K562 (cell line): Measurements from ENCODE around the gene ZNF324B. TPM values are rescaled to one million over a fixed set of nuclear protein-coding genes. Genes with fewer than 3 reads are reported as not detected.

Source experiments
- ATF1 ChIP-seq, 2 experiments: fragments of 450-650 bp in 1 of 2; IDR thresholded peaks; 2 replicates each; pipeline ENCODE4 v1.6.1; 2016; ENCODE audit warnings: missing compliant biosample characterization in 1 of 2, missing genetic modification characterization in 1 of 2
- BCL6 ChIP-seq: fragments of 250-450 bp; sonication (Bioruptor Pico); IDR thresholded peaks from 2 replicates; pipeline ENCODE4 v1.4.0; 2020
- CBX2 ChIP-seq: fragments of 200-600 bp; sonication (generic); IDR thresholded peaks from one replicate; pipeline ENCODE4 v1.6.1; 2012; ENCODE audit warnings: mild to moderate bottlenecking, low read length, inconsistent platforms; ENCODE audit not compliant: insufficient read depth, poor library complexity, severe bottlenecking
- CBX3 ChIP-seq, 2 experiments: IDR thresholded peaks; 1 replicate in 1 of 2; 2 replicates in 1 of 2; pipeline ENCODE4 v1.6.1; 2012; ENCODE audit warnings: inconsistent platforms in 2 of 2, low read length in 2 of 2, borderline replicate concordance in 1 of 2, control low read depth in 1 of 2
- CSDE1 ChIP-seq, 2 experiments: fragments of 450-650 bp; IDR thresholded peaks; 2 replicates each; pipeline ENCODE4 v1.6.1; 2016; ENCODE audit warnings: mild to moderate bottlenecking in 1 of 2
- HLTF ChIP-seq: fragments of 450-650 bp; IDR thresholded peaks from 2 replicates; pipeline ENCODE4 v1.6.1; 2016
- HNRNPH1 ChIP-seq: fragments of 200-400 bp; formaldehyde crosslinking; optimal IDR thresholded peaks from 2 replicates; pipeline ENCODE3; 2017; ENCODE audit warnings: low read depth, mild to moderate bottlenecking, low read length, moderate library complexity
- HNRNPLL ChIP-seq: fragments of 200-400 bp; formaldehyde crosslinking; IDR thresholded peaks from 2 replicates; pipeline ENCODE4 v1.6.1; 2017; ENCODE audit warnings: low read length, low read depth, mild to moderate bottlenecking; ENCODE audit not compliant: poor library complexity, severe bottlenecking
- KDM5B ChIP-seq: fragments of 200-600 bp; sonication (generic); IDR thresholded peaks from 2 replicates; pipeline ENCODE4 v1.6.1; 2012; ENCODE audit warnings: low read depth, mild to moderate bottlenecking, moderate library complexity, low read length, control low read depth, inconsistent platforms; ENCODE audit not compliant: insufficient replicate concordance
- L3MBTL2 ChIP-seq: fragments of 450-650 bp; IDR thresholded peaks from 2 replicates; pipeline ENCODE4 v1.6.1; 2016; ENCODE audit warnings: mild to moderate bottlenecking, moderate library complexity
- MAZ ChIP-seq, 2 experiments: fragments of 450-650 bp in 1 of 2; sonication (generic) in 1 of 2; formaldehyde crosslinking; IDR thresholded peaks in 1 of 2; conservative IDR thresholded peaks in 1 of 2; 2 replicates each; pipeline versions ENCODE4 v1.4.0 to v1.5.0; 2020; ENCODE audit warnings: mild to moderate bottlenecking in 1 of 2, missing genetic modification reagents in 1 of 2
- MCM2 ChIP-seq: fragments of 450-650 bp; IDR thresholded peaks from 2 replicates; pipeline ENCODE4 v1.6.1; 2017; ENCODE audit warnings: low read depth, mild to moderate bottlenecking
- NCOR1 ChIP-seq: fragments of 450-650 bp; IDR thresholded peaks from 2 replicates; pipeline ENCODE4 v1.6.1; 2016; ENCODE audit warnings: mild to moderate bottlenecking, moderate library complexity
- RBFOX2 ChIP-seq: fragments of 200-400 bp; formaldehyde crosslinking; IDR thresholded peaks from 2 replicates; pipeline ENCODE4 v1.6.1; 2017; ENCODE audit warnings: low read depth, mild to moderate bottlenecking, low read length, moderate library complexity
- TAL1 ChIP-seq: fragments of 450-650 bp; IDR thresholded peaks from 2 replicates; pipeline ENCODE4 v1.6.1; 2016; ENCODE audit warnings: mild to moderate bottlenecking
- TARDBP ChIP-seq: fragments of 450-650 bp; IDR thresholded peaks from 2 replicates; pipeline ENCODE4 v1.6.1; 2016
- ZFX ChIP-seq: sonication (generic); formaldehyde crosslinking; IDR thresholded peaks from 2 replicates; pipeline ENCODE4 v1.8.0; 2022; ENCODE audit warnings: mild to moderate bottlenecking, missing genetic modification reagents, moderate library complexity
- ZNF224 ChIP-seq: sonication (generic); formaldehyde crosslinking; IDR thresholded peaks from 2 replicates; pipeline ENCODE4 v1.8.0; 2022; ENCODE audit warnings: mild to moderate bottlenecking, missing genetic modification reagents
- ZNF354B ChIP-seq: fragments of 250-450 bp; sonication (Bioruptor Pico); IDR thresholded peaks from 2 replicates; pipeline ENCODE4 v1.4.0; 2020
- ZNF668 ChIP-seq: fragments of 250-450 bp; sonication (Bioruptor Pico); IDR thresholded peaks from 2 replicates; pipeline ENCODE4 v1.8.0; 2022; ENCODE audit warnings: mild to moderate bottlenecking, inconsistent platforms
- ZSCAN29 ChIP-seq: fragments of 450-650 bp; IDR thresholded peaks from 2 replicates; pipeline ENCODE4 v1.6.1; 2017
- polyA plus RNA-seq, 8 experiments: library from polyadenylated mRNA; depleted of rRNA in 4 of 8; stranded (reverse) in 5 of 8; unstranded in 3 of 8; fragments of >200 nt; fragmentation: Nextera tagmentation in 2 of 8; fragmentation: Illumina TruSeq in 1 of 8; extraction: Ambion mirVana in 2 of 8; extraction: Trizol in 1 of 8; gene quantifications; 2 replicates each; pipeline versions ENCODE4 v1.2.1 to v1.2.3, GENCODE V29; 2011 to 2014; ENCODE audit warnings: inconsistent platforms in 1 of 8, missing spikeins in 1 of 8
- total RNA-seq, 7 experiments: library from RNA; depleted of rRNA in 6 of 7; stranded (reverse); fragments of >200 nt in 6 of 7; fragmentation: Illumina TruSeq in 2 of 7; extraction: Trizol in 2 of 7; gene quantifications; 2 replicates each; pipeline versions ENCODE4 v1.2.1 to v1.2.3, GENCODE V29; 2011 to 2021; ENCODE audit warnings: low replicate concordance in 1 of 7
- TF ChIP-seq, protein P1 (sequence below), 2 experiments: fragments of 450-650 bp; conservative IDR thresholded peaks; 2 replicates each; pipeline ENCODE4 v1.6.1; 2017; ENCODE audit warnings: mild to moderate bottlenecking in 2 of 2, moderate library complexity in 2 of 2
- TF ChIP-seq, protein P2 (sequence below): sonication (generic); formaldehyde crosslinking; IDR thresholded peaks from 2 replicates; pipeline ENCODE4 v1.8.1; 2023; ENCODE audit warnings: mild to moderate bottlenecking, missing genetic modification reagents, moderate library complexity
- TF ChIP-seq, protein P3 (sequence below): fragments of 250-450 bp; sonication (Bioruptor Pico); IDR thresholded peaks from 2 replicates; pipeline ENCODE4 v1.5.0; 2021; ENCODE audit warnings: mild to moderate bottlenecking, borderline replicate concordance

ZNF324B gene
- total and polyA plus RNA-seq, 9 of the 15 experiments (the other 6 are each of a cell fraction or from before 2014, with no cell fraction given), result 0.20 to 13.5 (median 5.7) TPM

DNA sequence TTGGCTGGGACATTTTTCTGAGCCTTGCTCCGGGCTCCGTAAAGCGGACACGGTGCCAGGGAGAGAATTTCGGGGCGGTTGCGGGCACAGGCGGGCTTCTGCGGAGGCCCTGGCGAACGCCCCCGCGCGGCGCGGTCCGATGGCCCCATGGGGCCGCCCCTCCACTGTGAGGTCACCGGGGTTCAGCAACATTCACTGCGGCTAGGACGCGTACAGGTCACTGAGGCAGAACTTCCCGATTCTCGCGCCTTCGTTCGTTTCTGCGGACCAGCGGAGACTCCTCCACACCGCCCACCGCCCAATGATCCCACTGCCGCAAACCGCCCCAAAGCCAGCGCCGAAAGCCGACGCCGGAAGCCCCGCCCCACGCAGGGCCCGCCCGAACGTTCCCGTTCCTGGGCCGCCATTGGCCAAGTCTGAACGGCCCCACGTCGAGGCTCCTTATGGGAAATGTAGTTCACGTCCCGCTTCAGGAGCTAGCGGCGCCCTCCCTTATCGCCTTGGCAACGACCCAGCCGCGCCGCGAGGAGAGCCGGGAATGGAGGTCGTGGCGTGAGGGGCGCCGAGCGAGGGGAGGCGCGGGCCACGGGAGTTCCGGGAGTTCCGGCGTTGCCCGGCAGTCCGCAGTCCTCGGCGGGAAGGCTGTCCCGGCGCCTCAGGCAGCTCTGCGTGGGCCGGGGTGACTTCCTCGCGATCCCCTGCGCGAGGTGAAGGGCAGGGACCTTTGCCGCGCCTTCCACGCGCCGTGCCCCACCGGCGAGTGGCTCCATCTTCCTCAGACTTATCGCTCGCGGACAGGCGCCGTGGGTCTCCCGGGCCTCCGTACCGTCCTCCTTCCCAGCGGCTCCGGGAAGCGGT is 43.0 kb upstream of the ZNF324B start, which contains the start of gene ZNF584 (continued):
- TF ChIP-seq NCOR1, result peak; percentile 55
- no peak for TF ChIP-seq ZNF354B
- TF ChIP-seq RBFOX2, result peak; percentile 97
- TF ChIP-seq HNRNPLL, result peak; percentile 77
- TF ChIP-seq HNRNPH1, result no peak
- no peak for TF ChIP-seq ZNF668 (CRISPR knock-in tag)
- TF ChIP-seq L3MBTL2, result peak; percentile 48
- TF ChIP-seq CSDE1 (IDR thresholded peaks at IDR 0.05), result 0 out of 4 replicates have a peak, but pooled peaks of 1 of the 2 experiments have one; percentile 58
- no peak for TF ChIP-seq TAL1
- TF ChIP-seq TARDBP, result 0 out of 2 replicates have a peak, but pooled peaks have one; percentile 62
- TF ChIP-seq, protein P1, sequence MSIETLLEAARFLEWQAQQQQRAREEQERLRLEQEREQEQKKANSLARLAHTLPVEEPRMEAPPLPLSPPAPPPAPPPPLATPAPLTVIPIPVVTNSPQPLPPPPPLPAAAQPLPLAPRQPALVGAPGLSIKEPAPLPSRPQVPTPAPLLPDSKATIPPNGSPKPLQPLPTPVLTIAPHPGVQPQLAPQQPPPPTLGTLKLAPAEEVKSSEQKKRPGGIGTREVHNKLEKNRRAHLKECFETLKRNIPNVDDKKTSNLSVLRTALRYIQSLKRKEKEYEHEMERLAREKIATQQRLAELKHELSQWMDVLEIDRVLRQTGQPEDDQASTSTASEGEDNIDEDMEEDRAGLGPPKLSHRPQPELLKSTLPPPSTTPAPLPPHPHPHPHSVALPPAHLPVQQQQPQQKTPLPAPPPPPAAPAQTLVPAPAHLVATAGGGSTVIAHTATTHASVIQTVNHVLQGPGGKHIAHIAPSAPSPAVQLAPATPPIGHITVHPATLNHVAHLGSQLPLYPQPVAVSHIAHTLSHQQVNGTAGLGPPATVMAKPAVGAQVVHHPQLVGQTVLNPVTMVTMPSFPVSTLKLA (conservative IDR thresholded peaks at IDR 0.05), result peak; percentile 76 to 86
- 0 out of 2 replicates have a peak, but pooled peaks have one; percentile 27 for TF ChIP-seq ZSCAN29
- TF ChIP-seq BCL6 (CRISPR knock-in tag), result no peak
- TF ChIP-seq CBX2, result no peak
- peak; percentile 90 for TF ChIP-seq KDM5B
- peak; percentile 84 for TF ChIP-seq ZFX (CRISPR knock-in tag)
- no peak for TF ChIP-seq ZNF224 (CRISPR knock-in tag)
- peak; percentile 23; the same call in 1 of the 2 replicates for TF ChIP-seq HLTF
- TF ChIP-seq ATF1 (CRISPR knock-in tag; IDR thresholded peaks at IDR 0.05), result no peak
- peak; percentile 84 for TF ChIP-seq ATF1 (tag; IDR thresholded peaks at IDR 0.05)
- TF ChIP-seq MCM2, result no peak
- peak in 1 of 2 experiments; percentile 9; a peak in 1 of 3 replicates for TF ChIP-seq CBX3 (IDR thresholded peaks at IDR 0.05; ENCODE audit: borderline replicate concordance in 1 of 2, low read length in 2 of 2)
- TF ChIP-seq, protein P2, sequence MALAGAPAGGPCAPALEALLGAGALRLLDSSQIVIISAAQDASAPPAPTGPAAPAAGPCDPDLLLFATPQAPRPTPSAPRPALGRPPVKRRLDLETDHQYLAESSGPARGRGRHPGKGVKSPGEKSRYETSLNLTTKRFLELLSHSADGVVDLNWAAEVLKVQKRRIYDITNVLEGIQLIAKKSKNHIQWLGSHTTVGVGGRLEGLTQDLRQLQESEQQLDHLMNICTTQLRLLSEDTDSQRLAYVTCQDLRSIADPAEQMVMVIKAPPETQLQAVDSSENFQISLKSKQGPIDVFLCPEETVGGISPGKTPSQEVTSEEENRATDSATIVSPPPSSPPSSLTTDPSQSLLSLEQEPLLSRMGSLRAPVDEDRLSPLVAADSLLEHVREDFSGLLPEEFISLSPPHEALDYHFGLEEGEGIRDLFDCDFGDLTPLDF, result peak; percentile 75; the same call in 1 of the 2 replicates
- TF ChIP-seq MAZ (CRISPR knock-in tag; conservative IDR thresholded peaks at IDR 0.05 in 1 of 2, IDR thresholded peaks at IDR 0.05 in 1 of 2), result peak; percentile 90
- TF ChIP-seq, protein P3, sequence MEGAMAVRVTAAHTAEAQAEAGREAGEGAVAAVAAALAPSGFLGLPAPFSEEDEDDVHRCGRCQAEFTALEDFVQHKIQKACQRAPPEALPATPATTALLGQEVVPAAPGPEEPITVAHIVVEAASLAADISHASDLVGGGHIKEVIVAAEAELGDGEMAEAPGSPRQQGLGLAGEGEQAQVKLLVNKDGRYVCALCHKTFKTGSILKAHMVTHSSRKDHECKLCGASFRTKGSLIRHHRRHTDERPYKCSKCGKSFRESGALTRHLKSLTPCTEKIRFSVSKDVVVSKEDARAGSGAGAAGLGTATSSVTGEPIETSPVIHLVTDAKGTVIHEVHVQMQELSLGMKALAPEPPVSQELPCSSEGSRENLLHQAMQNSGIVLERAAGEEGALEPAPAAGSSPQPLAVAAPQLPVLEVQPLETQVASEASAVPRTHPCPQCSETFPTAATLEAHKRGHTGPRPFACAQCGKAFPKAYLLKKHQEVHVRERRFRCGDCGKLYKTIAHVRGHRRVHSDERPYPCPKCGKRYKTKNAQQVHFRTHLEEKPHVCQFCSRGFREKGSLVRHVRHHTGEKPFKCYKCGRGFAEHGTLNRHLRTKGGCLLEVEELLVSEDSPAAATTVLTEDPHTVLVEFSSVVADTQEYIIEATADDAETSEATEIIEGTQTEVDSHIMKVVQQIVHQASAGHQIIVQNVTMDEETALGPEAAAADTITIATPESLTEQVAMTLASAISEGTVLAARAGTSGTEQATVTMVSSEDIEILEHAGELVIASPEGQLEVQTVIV (CRISPR knock-in tag), result peak; percentile 90
